Measurements from ENCODE around the gene MAP4K5.

Gene MAP4K5

GRCh38 chr14:50501642-50502041, 30.7 kb downstream of the MAP4K5 start:
- Mint-ChIP-seq H3K27ac (ENCODE audit: low read depth) (no peak overlapping the region), H3K36me3 (ENCODE audit: insufficient read depth) (peaks cover 8% of the 10 kb centered on the region), H3K27me3 (no peaks in the 10 kb centered on the region), H3K4me3 (no peak overlapping the region), H3K4me1 (peaks cover 16% of the 10 kb centered on the region), H3K9me3 (no peaks in the 10 kb centered on the region)
- ATAC-seq (replicated peaks; ENCODE audit: extremely low read depth, poor library complexity, severe bottlenecking) (no peak), DNase-seq (ENCODE audit: low spot score in 2 of 2) (no peak)

GRCh38 chr14:50497351-50497750, 35.0 kb downstream of the MAP4K5 start:
- DNase-seq (ENCODE audit: low spot score in 2 of 2) (no peak), ATAC-seq (replicated peaks; ENCODE audit: extremely low read depth, poor library complexity, severe bottlenecking) (no peak)
- Mint-ChIP-seq H3K4me1 (peaks cover 34% of the 10 kb centered on the region), H3K9me3 (no peaks in the 10 kb centered on the region), H3K4me3 (no peak overlapping the region), H3K27ac (ENCODE audit: low read depth) (no peak overlapping the region), H3K27me3 (no peaks in the 10 kb centered on the region), H3K36me3 (ENCODE audit: insufficient read depth) (peaks cover 4% of the 10 kb centered on the region)

GRCh38 chr14:50489851-50490250, 42.5 kb downstream of the MAP4K5 start:
- H3K36me3 Mint-ChIP-seq (ENCODE audit: insufficient read depth), result peaks cover 5% of the 10 kb centered on the region
- DNase-seq (ENCODE audit: low spot score in 2 of 2) (no peak), ATAC-seq (replicated peaks; ENCODE audit: extremely low read depth, poor library complexity, severe bottlenecking) (no peak)
- peaks cover 33% of the 10 kb centered on the region for H3K4me1 Mint-ChIP-seq
- no peak overlapping the region for H3K4me3 Mint-ChIP-seq
- H3K9me3 Mint-ChIP-seq, result no peaks in the 10 kb centered on the region
- H3K27ac Mint-ChIP-seq (ENCODE audit: low read depth), result no peak overlapping the region
- no peaks in the 10 kb centered on the region for H3K27me3 Mint-ChIP-seq

GRCh38 chr14:50488521-50488920, 43.8 kb downstream of the MAP4K5 start:
- no peaks in the 10 kb centered on the region for H3K9me3 Mint-ChIP-seq
- no peak for DNase-seq (ENCODE audit: low spot score in 2 of 2)
- peaks cover 5% of the 10 kb centered on the region for H3K36me3 Mint-ChIP-seq (ENCODE audit: insufficient read depth)
- no peak for ATAC-seq (replicated peaks; ENCODE audit: extremely low read depth, poor library complexity, severe bottlenecking)
- H3K4me3 Mint-ChIP-seq, result no peak overlapping the region
- H3K27ac Mint-ChIP-seq (ENCODE audit: low read depth), result no peak overlapping the region
- peaks cover 27% of the 10 kb centered on the region for H3K4me1 Mint-ChIP-seq
- H3K27me3 Mint-ChIP-seq, result no peaks in the 10 kb centered on the region

GRCh38 chr14:50479041-50479440, 53.3 kb downstream of the MAP4K5 start:
- Mint-ChIP-seq H3K4me3 (no peak overlapping the region), H3K4me1 (no peaks in the 10 kb centered on the region), H3K27ac (ENCODE audit: low read depth) (peak overlapping the region; percentile 20), H3K36me3 (ENCODE audit: insufficient read depth) (peaks cover 16% of the 10 kb centered on the region), H3K27me3 (no peaks in the 10 kb centered on the region), H3K9me3 (no peaks in the 10 kb centered on the region)
- ATAC-seq (replicated peaks; ENCODE audit: extremely low read depth, poor library complexity, severe bottlenecking) (no peak), DNase-seq (ENCODE audit: low spot score in 2 of 2) (no peak)

GRCh38 chr14:50477760-50478159, 54.6 kb downstream of the MAP4K5 start:
- Mint-ChIP-seq H3K4me3 (no peak overlapping the region), H3K27ac (ENCODE audit: low read depth) (no peak overlapping the region), H3K4me1 (no peaks in the 10 kb centered on the region), H3K36me3 (ENCODE audit: insufficient read depth) (peaks cover 23% of the 10 kb centered on the region), H3K27me3 (no peaks in the 10 kb centered on the region), H3K9me3 (no peaks in the 10 kb centered on the region)
- ATAC-seq (replicated peaks; ENCODE audit: extremely low read depth, poor library complexity, severe bottlenecking) (no peak), DNase-seq (ENCODE audit: low spot score in 2 of 2) (no peak)

- H3K27me3 Mint-ChIP-seq, result no peaks in the 10 kb centered on the region
- peaks cover 36% of the 10 kb centered on the region for H3K36me3 Mint-ChIP-seq (ENCODE audit: insufficient read depth)
- no peaks in the 10 kb centered on the region for H3K4me1 Mint-ChIP-seq
- no peak for DNase-seq (ENCODE audit: low spot score in 2 of 2)
- H3K27ac Mint-ChIP-seq (ENCODE audit: low read depth), result no peak overlapping the region
- no peak overlapping the region for H3K4me3 Mint-ChIP-seq
- ATAC-seq (replicated peaks; ENCODE audit: extremely low read depth, poor library complexity, severe bottlenecking), result no peak
- H3K9me3 Mint-ChIP-seq, result no peaks in the 10 kb centered on the region
These were observed 56.2 kb downstream of the MAP4K5 start for GRCh38 chr14:50476134-50476533.

- no peak overlapping the region for H3K27ac Mint-ChIP-seq (ENCODE audit: low read depth)
These were observed 56.9 kb downstream of the MAP4K5 start for GRCh38 chr14:50475460-50475859.

GRCh38 chr14:50471838-50472465, 60.4 kb downstream of the MAP4K5 start:
- H3K9me3 Mint-ChIP-seq, result peaks cover 4% of the 10 kb centered on the region
- DNase-seq (ENCODE audit: low spot score in 2 of 2) (no peak), ATAC-seq (replicated peaks; ENCODE audit: extremely low read depth, poor library complexity, severe bottlenecking) (no peak)
- H3K27me3 Mint-ChIP-seq, result no peaks in the 10 kb centered on the region
- no peak overlapping the region for H3K4me3 Mint-ChIP-seq
- H3K4me1 Mint-ChIP-seq, result peaks cover 18% of the 10 kb centered on the region
- H3K27ac Mint-ChIP-seq (ENCODE audit: low read depth), result no peak overlapping the region
- H3K36me3 Mint-ChIP-seq (ENCODE audit: insufficient read depth), result peaks cover 42% of the 10 kb centered on the region

More at GRCh38 chr14:50475460-50475859, 56.9 kb downstream of the MAP4K5 start:
- Mint-ChIP-seq H3K36me3 (ENCODE audit: insufficient read depth) (peaks cover 38% of the 10 kb centered on the region), H3K4me3 (no peak overlapping the region), H3K27me3 (no peaks in the 10 kb centered on the region), H3K9me3 (no peaks in the 10 kb centered on the region), H3K4me1 (no peaks in the 10 kb centered on the region)
- no peak for DNase-seq (ENCODE audit: low spot score in 2 of 2)
- no peak for ATAC-seq (replicated peaks; ENCODE audit: extremely low read depth, poor library complexity, severe bottlenecking)

- H3K36me3 Mint-ChIP-seq (ENCODE audit: insufficient read depth), result peaks cover 51% of the 10 kb centered on the region
- no peak overlapping the region for H3K4me3 Mint-ChIP-seq
- peak overlapping the region; percentile 26 for H3K27ac Mint-ChIP-seq (ENCODE audit: low read depth)
- peaks cover 18% of the 10 kb centered on the region for H3K4me1 Mint-ChIP-seq
- no peak for ATAC-seq (replicated peaks; ENCODE audit: extremely low read depth, poor library complexity, severe bottlenecking)
- no peak for DNase-seq (ENCODE audit: low spot score in 2 of 2)
- H3K9me3 Mint-ChIP-seq, result peaks cover 4% of the 10 kb centered on the region
- H3K27me3 Mint-ChIP-seq, result no peaks in the 10 kb centered on the region
These were observed 62.4 kb downstream of the MAP4K5 start for GRCh38 chr14:50469982-50470381.

GRCh38 chr14:50462111-50462510, 70.3 kb downstream of the MAP4K5 start:
- H3K4me3 Mint-ChIP-seq, result no peak overlapping the region
- no peaks in the 10 kb centered on the region for H3K4me1 Mint-ChIP-seq
- no peak overlapping the region for H3K27ac Mint-ChIP-seq (ENCODE audit: low read depth)
- DNase-seq (ENCODE audit: low spot score in 2 of 2) (no peak), ATAC-seq (replicated peaks; ENCODE audit: extremely low read depth, poor library complexity, severe bottlenecking) (no peak)
- peaks cover 30% of the 10 kb centered on the region for H3K36me3 Mint-ChIP-seq (ENCODE audit: insufficient read depth)
- no peaks in the 10 kb centered on the region for H3K9me3 Mint-ChIP-seq
- H3K27me3 Mint-ChIP-seq, result no peaks in the 10 kb centered on the region

GRCh38 chr14:50453869-50454268, 78.5 kb downstream of the MAP4K5 start:
- Mint-ChIP-seq H3K27me3 (no peaks in the 10 kb centered on the region), H3K9me3 (no peaks in the 10 kb centered on the region), H3K4me1 (no peaks in the 10 kb centered on the region), H3K4me3 (no peak overlapping the region), H3K27ac (ENCODE audit: low read depth) (no peak overlapping the region), H3K36me3 (ENCODE audit: insufficient read depth) (peaks cover 23% of the 10 kb centered on the region)
- DNase-seq (ENCODE audit: low spot score in 2 of 2) (no peak), ATAC-seq (replicated peaks; ENCODE audit: extremely low read depth, poor library complexity, severe bottlenecking) (no peak)

- Mint-ChIP-seq H3K27ac (ENCODE audit: low read depth) (no peak overlapping the region), H3K4me3 (no peak overlapping the region), H3K36me3 (ENCODE audit: insufficient read depth) (peaks cover 23% of the 10 kb centered on the region), H3K27me3 (no peaks in the 10 kb centered on the region), H3K9me3 (no peaks in the 10 kb centered on the region), H3K4me1 (no peaks in the 10 kb centered on the region)
- ATAC-seq (replicated peaks; ENCODE audit: extremely low read depth, poor library complexity, severe bottlenecking), result no peak
- no peak for DNase-seq (ENCODE audit: low spot score in 2 of 2)
These were observed 79.2 kb downstream of the MAP4K5 start for GRCh38 chr14:50452979-50453705.
